GM19463 (cell line): ENCODE measurements around the gene PPP6R1.
"Not testable (repeated sequence)": the region's sequence is repeated elsewhere in the genome, so short reads cannot be mapped to it uniquely, and the experiment has no call there.

Source experiments
- ATAC-seq: cut with Tn5 transposase; IDR thresholded peaks from one replicate; pipeline ENCODE4 v1.9.1; 2021; ENCODE audit warnings: mild to moderate bottlenecking, moderate library complexity; ENCODE audit not compliant: unreplicated experiment

Gene PPP6R1

GRCh38 chr19:55226273-55226672 lies 32.5 kb downstream of the PPP6R1 start:
- ATAC-seq, result no peak

- no peak for ATAC-seq
Observed at GRCh38 chr19:55225415-55225958, 33.3 kb downstream of the PPP6R1 start.

GRCh38 chr19:55224679-55225414 lies 34.0 kb downstream of the PPP6R1 start:
- not testable (repeated sequence) for ATAC-seq

GRCh38 chr19:55224038-55224665 lies 34.7 kb downstream of the PPP6R1 start:
- no peak for ATAC-seq

GRCh38 chr19:55223291-55224037 lies 35.4 kb downstream of the PPP6R1 start:
- no peak for ATAC-seq

- no peak for ATAC-seq
Observed at GRCh38 chr19:55220525-55220924, 38.3 kb downstream of the PPP6R1 start.

- no peak for ATAC-seq
Observed at GRCh38 chr19:55216461-55217198, 42.2 kb downstream of the PPP6R1 start.

GRCh38 chr19:55213547-55213946 lies 45.3 kb downstream of the PPP6R1 start:
- no peak for ATAC-seq

GRCh38 chr19:55212447-55212846 lies 46.4 kb downstream of the PPP6R1 start:
- ATAC-seq, result no peak

GRCh38 chr19:55209693-55210472 lies 48.9 kb downstream of the PPP6R1 start:
- no peak for ATAC-seq

- ATAC-seq, result no peak
Observed at GRCh38 chr19:55208880-55209692, 49.7 kb downstream of the PPP6R1 start, which contains the start of gene PTPRH. PTPRH (minus strand) TSS chr19:55209501; CDS start chr19:55209433, 68 bp downstream.

- no peak for ATAC-seq
Observed at GRCh38 chr19:55206664-55207500, 51.9 kb downstream of the PPP6R1 start.

- ATAC-seq, result not testable (repeated sequence)
Observed at GRCh38 chr19:55202199-55202598, 56.6 kb downstream of the PPP6R1 start.

- ATAC-seq, result no peak
Observed at GRCh38 chr19:55199620-55200204, 59.1 kb downstream of the PPP6R1 start.

- no peak for ATAC-seq
Observed at GRCh38 chr19:55198651-55199050, 60.2 kb downstream of the PPP6R1 start.

- ATAC-seq, result no peak
Observed at GRCh38 chr19:55197528-55197927, 61.3 kb downstream of the PPP6R1 start.

- no peak for ATAC-seq
Observed at GRCh38 chr19:55196803-55197202, 62.0 kb downstream of the PPP6R1 start.

- ATAC-seq, result no peak
Observed at GRCh38 chr19:55193481-55193880, 65.3 kb downstream of the PPP6R1 start.
